A549 (cell line): ENCODE measurements around the gene NCBP3. TPM values are rescaled to one million over a fixed set of nuclear protein-coding genes. Genes with fewer than 3 reads are reported as not detected.

ENCODE experiments used
- ATAC-seq, 2 experiments: fragments of 200-7000 bp in 1 of 2; fragments of >200 bp in 1 of 2; cut with Nextera tagmentation in 1 of 2; cut with Tn5 transposase in 1 of 2; 3 replicates each; pipeline versions ENCODE4 v1.8.0 to v1.9.1; 2018 to 2020; ENCODE audit warnings: mild to moderate bottlenecking in 1 of 2, moderate library complexity in 1 of 2
- CTCF ChIA-PET: fragments of 300-600 bp; sonication (Branson Sonifier 250); formaldehyde crosslinking; extraction: SDS; loops from one replicate; lab custom pipeline; 2021; ENCODE audit warnings: antibody characterized with exemption, inconsistent platforms; lab: Yijun Ruan, JAX
- POLR2A ChIA-PET: fragments of 350-600 bp; formaldehyde crosslinking; extraction: SDS; loops from one replicate; lab custom pipeline; 2021; ENCODE audit warnings: antibody characterized with exemption, inconsistent platforms; lab: Yijun Ruan, JAX
- DNase-seq, 2 experiments: peaks; one replicate each; pipeline versions ENCODE4 v3.0.0 to v3.0.0-alpha.2; 2011 to 2016; ENCODE audit warnings: low read depth in 1 of 2, low spot score in 1 of 2
- FAIRE-seq: peaks from 2 replicates; lab custom pipeline; 2011; peaks lifted over from hg19 to GRCh38; lab: Jason Lieb, UNC
- H3K27ac ChIP-seq, 2 experiments: fragments of >200 bp; sonication (Bioruptor Twin); formaldehyde crosslinking; 3 replicates each; pipeline ENCODE4 v1.5.1; 2016 to 2017
- H3K4me1 ChIP-seq: fragments of >200 bp; sonication (Bioruptor Twin); formaldehyde crosslinking; 3 replicates; pipeline ENCODE4 v1.6.1; 2016
- H3K4me2 ChIP-seq: fragments of >200 bp; sonication (Bioruptor Twin); formaldehyde crosslinking; 3 replicates; pipeline ENCODE4 v1.6.1; 2016
- H3K4me3 ChIP-seq: fragments of >200 bp; sonication (Bioruptor Twin); formaldehyde crosslinking; 3 replicates; pipeline ENCODE4 v1.5.1; 2016
- H3K9me3 ChIP-seq: fragments of >200 bp; sonication (Bioruptor Twin); formaldehyde crosslinking; 3 replicates; pipeline ENCODE4 v1.6.1; 2016
- CEBPB ChIP-seq, 2 experiments: fragments of >200 bp in 1 of 2; sonication (Bioruptor Twin) in 1 of 2; formaldehyde crosslinking in 1 of 2; IDR thresholded peaks; 2 replicates each; pipeline ENCODE4 v1.6.1; 2012 to 2016
- CHD4 ChIP-seq: fragments of 200-600 bp; sonication (generic); IDR thresholded peaks from 2 replicates; pipeline ENCODE4 v1.6.1; 2016; ENCODE audit warnings: antibody characterized with exemption, mild to moderate bottlenecking, borderline replicate concordance
- FOSB ChIP-seq: fragments of 250-450 bp; sonication (Bioruptor Pico); IDR thresholded peaks from 2 replicates; pipeline ENCODE4 v1.5.0; 2020; ENCODE audit warnings: mild to moderate bottlenecking, moderate library complexity
- HDAC2 ChIP-seq: fragments of 200-600 bp; sonication (generic); IDR thresholded peaks from 2 replicates; pipeline ENCODE4 v1.6.1; 2016
- HEYL ChIP-seq: fragments of 250-450 bp; sonication (Bioruptor Pico); IDR thresholded peaks from 2 replicates; pipeline ENCODE4 v1.8.0; 2021; ENCODE audit warnings: mild to moderate bottlenecking, moderate library complexity
- HMGXB4 ChIP-seq: fragments of 250-450 bp; sonication (Bioruptor Pico); IDR thresholded peaks from 2 replicates; pipeline ENCODE4 v1.5.0; 2021; ENCODE audit warnings: mild to moderate bottlenecking, moderate library complexity, borderline replicate concordance
- HOXB13 ChIP-seq: fragments of 250-450 bp; sonication (Bioruptor Pico); IDR thresholded peaks from 2 replicates; pipeline ENCODE4 v1.5.0; 2020; ENCODE audit warnings: low read depth, mild to moderate bottlenecking, moderate library complexity
- HOXB5 ChIP-seq: fragments of 250-450 bp; sonication (Bioruptor Pico); IDR thresholded peaks from 2 replicates; pipeline ENCODE4 v1.5.0; 2020; ENCODE audit warnings: mild to moderate bottlenecking, moderate library complexity
- JUN ChIP-seq, 2 experiments: fragments of >200 bp; sonication (Bioruptor Twin); formaldehyde crosslinking; IDR thresholded peaks; 2 replicates in 1 of 2; 3 replicates in 1 of 2; pipeline ENCODE4 v1.6.1; 2016 to 2017
- KDM1A ChIP-seq: fragments of 200-600 bp; sonication (generic); IDR thresholded peaks from 2 replicates; pipeline ENCODE4 v1.6.1; 2016; ENCODE audit warnings: low read depth, mild to moderate bottlenecking
- NPAS2 ChIP-seq: fragments of 250-450 bp; sonication (Bioruptor Pico); IDR thresholded peaks from 2 replicates; pipeline ENCODE4 v1.8.0; 2022; ENCODE audit warnings: mild to moderate bottlenecking, moderate library complexity, borderline replicate concordance
- NR3C1 ChIP-seq: fragments of >200 bp; sonication (Bioruptor Twin); formaldehyde crosslinking; IDR thresholded peaks from 3 replicates; pipeline ENCODE4 v1.6.1; 2017
- POLR2A ChIP-seq: IDR thresholded peaks from 2 replicates; pipeline ENCODE4 v1.6.1; 2012; ENCODE audit warnings: mild to moderate bottlenecking, low read length
- POLR2AphosphoS2 ChIP-seq: conservative IDR thresholded peaks from 2 replicates; pipeline ENCODE4 v1.6.1; 2012; ENCODE audit warnings: low read length, improper control_type of control experiment, inconsistent platforms
- RAD21 ChIP-seq, 2 experiments: fragments of >200 bp in 1 of 2; sonication (Bioruptor Twin) in 1 of 2; formaldehyde crosslinking in 1 of 2; IDR thresholded peaks in 1 of 2; conservative IDR thresholded peaks in 1 of 2; 2 replicates in 1 of 2; 3 replicates in 1 of 2; pipeline ENCODE4 v1.6.1; 2012 to 2018; ENCODE audit warnings: inconsistent platforms in 1 of 2
- RARB ChIP-seq: fragments of 250-450 bp; sonication (Bioruptor Pico); IDR thresholded peaks from 2 replicates; pipeline ENCODE4 v1.8.0; 2021; ENCODE audit warnings: mild to moderate bottlenecking, moderate library complexity
- RNF2 ChIP-seq: fragments of 200-600 bp; sonication (generic); IDR thresholded peaks from 2 replicates; pipeline ENCODE4 v1.6.1; 2016; ENCODE audit warnings: low read depth, mild to moderate bottlenecking, antibody characterized with exemption, moderate library complexity, borderline replicate concordance
- TFCP2L1 ChIP-seq: fragments of 250-450 bp; sonication (Bioruptor Pico); IDR thresholded peaks from 2 replicates; pipeline ENCODE4 v1.5.0; 2021; ENCODE audit warnings: mild to moderate bottlenecking
- TP53 ChIP-seq: fragments of 250-450 bp; sonication (Bioruptor Pico); IDR thresholded peaks from 2 replicates; pipeline ENCODE4 v1.5.0; 2021; ENCODE audit warnings: mild to moderate bottlenecking, moderate library complexity
- USF2 ChIP-seq: fragments of 450-650 bp; IDR thresholded peaks from 2 replicates; pipeline ENCODE4 v1.6.1; 2014; ENCODE audit warnings: antibody characterized with exemption
- WGBS: methylation state at CpG from one replicate; pipeline ENCODE4 v1.1.6; 2017; ENCODE audit errors: missing lambda C conversion rate; 5-methylcytosine and 5-hydroxymethylcytosine counted together
- polyA plus RNA-seq, 4 experiments: library from polyadenylated mRNA; depleted of rRNA in 3 of 4; stranded (reverse); fragments of >200 nt; fragmentation: RNase III in 1 of 4; extraction: RNeasy Plus Mini Kit Qiagen cat#74134 plus additional on column Dnase treatment in 1 of 4; gene quantifications; 2 replicates in 3 of 4; 3 replicates in 1 of 4; pipeline ENCODE4 v1.2.3, GENCODE V29; 2011 to 2017

NCBP3 gene
- polyA plus RNA-seq, 2 of the 4 experiments (the other 2 are of a cell fraction) = 32.7 to 36.6 TPM

DNA sequence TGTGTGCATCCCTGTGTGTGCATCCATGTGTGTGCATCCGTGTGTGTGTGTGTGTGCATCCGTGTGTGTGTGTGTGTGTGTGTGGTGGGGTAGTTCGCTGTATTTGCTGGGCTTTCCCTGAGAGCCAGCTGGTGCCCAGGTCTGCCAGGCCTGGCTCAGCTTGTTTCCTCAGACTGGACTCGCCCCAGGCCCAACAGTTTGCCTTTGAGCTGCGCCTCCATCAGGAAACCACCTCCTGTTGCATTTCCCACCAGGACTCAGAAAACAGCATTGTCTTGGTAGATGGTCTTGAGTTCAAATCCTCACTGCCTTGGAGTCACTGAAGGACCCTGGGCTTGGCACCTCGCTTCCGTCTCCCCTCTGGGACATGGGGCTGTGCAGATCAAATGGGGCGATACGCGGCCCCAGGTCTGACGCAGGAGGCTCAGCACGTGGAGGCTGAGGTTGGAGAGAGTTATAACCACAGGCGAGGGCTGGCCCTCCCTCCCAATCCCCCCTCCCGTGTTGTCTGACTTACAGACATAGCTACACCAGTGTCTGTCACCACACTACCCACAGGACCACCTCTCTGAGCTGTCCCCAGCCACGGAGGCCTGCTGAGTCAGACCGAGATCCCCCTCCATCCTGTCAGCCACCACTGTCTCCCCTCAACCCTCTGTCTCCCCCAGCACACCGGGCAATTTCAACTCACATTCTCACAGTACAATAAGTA, 49.8 kb downstream of the NCBP3 start:
- no peak for ATAC-seq
- WGBS = 74% methylated on average over 14 of the region's 17 CpGs
- no peak for FAIRE-seq
- POLR2A ChIA-PET = no interaction called here
- Histone ChIP-seq H3K4me1 (peaks cover 39% of the 10 kb centered on the region), H3K9me3 (no peaks in the 10 kb centered on the region), H3K4me2 (no peak overlapping the region), H3K27ac (peak overlapping the region; percentile 29 to 84; a peak in 3 of 6 replicates), H3K4me3 (no peak overlapping the region)
- CTCF ChIA-PET = interaction anchor here (0.7 to 9.9 kb wide), 7 partner anchors 10 to 117 kb away, joined by 3 to 104 read pairs (median 4); no protein-coding TSS in a partner anchor
- no peak for DNase-seq
- no peak for TF ChIP-seq RAD21 (conservative IDR thresholded peaks at IDR 0.05 in 1 of 2, IDR thresholded peaks at IDR 0.05 in 1 of 2)
- TF ChIP-seq KDM1A = no peak
- TF ChIP-seq NR3C1 = no peak
- TF ChIP-seq NPAS2 = no peak

GRCh38 chr17:3795390-3796102, 50.5 kb downstream of the NCBP3 start:
- ChIA-PET POLR2A (interaction anchor here (1.2 kb wide), 1 partner anchor 72 kb away, joined by 3 read pairs; the partner anchor contains the start of gene HASPIN), CTCF (interaction anchor here (0.7 to 9.9 kb wide), 6 partner anchors 11 to 59 kb away, joined by 3 to 104 read pairs (median 4); no protein-coding TSS in a partner anchor)
- WGBS = 68% methylated on average over 31 of the region's 31 CpGs
- Histone ChIP-seq H3K9me3 (no peaks in the 10 kb centered on the region), H3K4me2 (peak overlapping the region; percentile 34), H3K4me3 (no peak overlapping the region), H3K4me1 (peaks cover 41% of the 10 kb centered on the region), H3K27ac (peak overlapping the region; percentile 69 to 84)
- TF ChIP-seq POLR2A = no peak
- no peak for TF ChIP-seq HDAC2
- no peak for TF ChIP-seq HMGXB4 (CRISPR knock-in tag)
- no peak for TF ChIP-seq CHD4
- TF ChIP-seq RARB (CRISPR knock-in tag) = no peak
- TF ChIP-seq FOSB = no peak
- TF ChIP-seq TP53 (CRISPR knock-in tag) = no peak
- no peak for TF ChIP-seq USF2
- TF ChIP-seq HOXB5 (CRISPR knock-in tag) = no peak
- TF ChIP-seq POLR2AphosphoS2 = no peak
- no peak for TF ChIP-seq HEYL (CRISPR knock-in tag)
- no peak for TF ChIP-seq JUN (IDR thresholded peaks at IDR 0.05)
- no peak for TF ChIP-seq TFCP2L1 (CRISPR knock-in tag)
- no peak for TF ChIP-seq CEBPB (IDR thresholded peaks at IDR 0.05)
- TF ChIP-seq RNF2 = no peak
- no peak for TF ChIP-seq HOXB13 (CRISPR knock-in tag)
- FAIRE-seq = no peak
- ATAC-seq = peak; percentile 57
- peak in 1 of 2 experiments; percentile 37 for DNase-seq
